ENCODE measurements around the gene VPS4B. TPM values are rescaled to one million over a fixed set of nuclear protein-coding genes. Genes with fewer than 3 reads are reported as not detected.

The VPS4B gene
- total and polyA plus RNA-seq, 2 donors (not counting 1 experiment from before 2014, with no cell fraction given), result 14.5 to 93.9 TPM

DNA sequence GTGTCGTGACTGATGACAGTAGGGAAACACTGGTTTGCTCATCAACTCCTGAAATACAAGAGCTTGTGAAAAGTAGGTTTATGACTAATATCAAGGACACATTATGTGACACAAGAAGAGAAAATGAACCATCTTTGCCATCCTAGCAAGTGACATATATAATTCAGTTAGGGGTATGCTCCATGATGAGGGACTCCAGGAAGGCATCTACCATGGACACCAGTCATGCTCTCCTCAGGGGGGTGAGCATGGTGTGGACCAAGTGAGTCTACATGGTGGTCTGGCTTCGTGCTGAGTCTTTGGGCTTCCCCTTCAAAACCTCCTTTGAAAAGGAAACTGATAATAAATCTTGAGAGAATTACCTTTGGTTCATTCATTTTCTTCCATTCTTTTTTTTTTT lies 42.8 kb upstream of the VPS4B start:
- ATAC-seq (ENCODE audit: low read depth) (no peak), DNase-seq (no peak)
- CTCF ChIA-PET, result no interaction called here
- H3K9me3 Mint-ChIP-seq (ENCODE audit: insufficient read depth), result no peaks in the 10 kb centered on the region
- H2AFZ ChIP-seq (ENCODE audit: insufficient read depth, low read depth, low read length, poor library complexity, severe bottlenecking), result no peak overlapping the region
- POLR2A ChIA-PET, result no interaction called here
- no peak overlapping the region for H3K9ac ChIP-seq (ENCODE audit: low read length)
- intact Hi-C loops (cut with micrococcal nuclease), result no loop called here
- no peaks in the 10 kb centered on the region for H4K20me1 ChIP-seq (ENCODE audit: control insufficient read depth, insufficient read depth, low read length, poor library complexity, severe bottlenecking)
- H3K4me1 Mint-ChIP-seq, result no peaks in the 10 kb centered on the region
- no peaks in the 10 kb centered on the region for H3K9me3 ChIP-seq (ENCODE audit: control extremely low read depth in 1 of 3, control insufficient read depth in 2 of 3, insufficient read depth in 1 of 3, low read length in 2 of 3)
- no peaks in the 10 kb centered on the region for H3K4me1 ChIP-seq (ENCODE audit: control insufficient read depth in 2 of 2, insufficient read depth in 2 of 2, low read length in 2 of 2)
- no peak overlapping the region for H3K4me3 ChIP-seq (ENCODE audit: control extremely low read depth in 1 of 5, extremely low read depth in 1 of 5, insufficient read depth in 1 of 5, low read depth in 2 of 5, low read length in 4 of 5)
- peaks cover 14% of the 10 kb centered on the region for H3K27me3 Mint-ChIP-seq
- H3K36me3 ChIP-seq (replicated peaks in 1 of 2; ENCODE audit: control extremely low read depth in 1 of 2, control insufficient read depth in 1 of 2, extremely low read depth in 1 of 2, insufficient read depth in 2 of 2, low read length in 1 of 2), result no peaks in the 10 kb centered on the region
- H3K4me3 Mint-ChIP-seq, result no peak overlapping the region
- no CpG with 5 or more reads among the region's 2 CpGs for WGBS (ENCODE audit: insufficient coverage)
- H3K4me2 ChIP-seq (replicated peaks; ENCODE audit: low read depth, low read length, poor library complexity, severe bottlenecking), result no peak overlapping the region
- H3K27ac Mint-ChIP-seq, result no peak overlapping the region
- H3K27me3 ChIP-seq (replicated peaks in 1 of 4; ENCODE audit: control extremely low read depth in 1 of 4, control insufficient read depth in 3 of 4, insufficient read depth in 4 of 4, low read length in 3 of 4), result peaks cover 0 to 13% (median 0%) of the 10 kb centered on the region in 4 experiments
- TF ChIP-seq, protein P1, sequence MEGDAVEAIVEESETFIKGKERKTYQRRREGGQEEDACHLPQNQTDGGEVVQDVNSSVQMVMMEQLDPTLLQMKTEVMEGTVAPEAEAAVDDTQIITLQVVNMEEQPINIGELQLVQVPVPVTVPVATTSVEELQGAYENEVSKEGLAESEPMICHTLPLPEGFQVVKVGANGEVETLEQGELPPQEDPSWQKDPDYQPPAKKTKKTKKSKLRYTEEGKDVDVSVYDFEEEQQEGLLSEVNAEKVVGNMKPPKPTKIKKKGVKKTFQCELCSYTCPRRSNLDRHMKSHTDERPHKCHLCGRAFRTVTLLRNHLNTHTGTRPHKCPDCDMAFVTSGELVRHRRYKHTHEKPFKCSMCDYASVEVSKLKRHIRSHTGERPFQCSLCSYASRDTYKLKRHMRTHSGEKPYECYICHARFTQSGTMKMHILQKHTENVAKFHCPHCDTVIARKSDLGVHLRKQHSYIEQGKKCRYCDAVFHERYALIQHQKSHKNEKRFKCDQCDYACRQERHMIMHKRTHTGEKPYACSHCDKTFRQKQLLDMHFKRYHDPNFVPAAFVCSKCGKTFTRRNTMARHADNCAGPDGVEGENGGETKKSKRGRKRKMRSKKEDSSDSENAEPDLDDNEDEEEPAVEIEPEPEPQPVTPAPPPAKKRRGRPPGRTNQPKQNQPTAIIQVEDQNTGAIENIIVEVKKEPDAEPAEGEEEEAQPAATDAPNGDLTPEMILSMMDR (IDR thresholded peaks at IDR 0.05), result no peak
- no peak overlapping the region for H3K27ac ChIP-seq (ENCODE audit: low read length in 2 of 2)
- H3K79me2 ChIP-seq (ENCODE audit: control insufficient read depth, insufficient read depth, low read length), result no peaks in the 10 kb centered on the region

- Histone ChIP-seq H3K4me2 (replicated peaks; ENCODE audit: low read depth, low read length, poor library complexity, severe bottlenecking) (no peak overlapping the region), H3K9me3 (ENCODE audit: control extremely low read depth in 1 of 3, control insufficient read depth in 2 of 3, insufficient read depth in 1 of 3, low read length in 2 of 3) (no peaks in the 10 kb centered on the region), H3K4me1 (ENCODE audit: control insufficient read depth in 2 of 2, insufficient read depth in 2 of 2, low read length in 2 of 2) (no peaks in the 10 kb centered on the region), H3K9ac (ENCODE audit: low read length) (no peak overlapping the region), H3K27ac (ENCODE audit: low read length in 2 of 2) (no peak overlapping the region), H3K4me3 (ENCODE audit: control extremely low read depth in 1 of 5, extremely low read depth in 1 of 5, insufficient read depth in 1 of 5, low read depth in 2 of 5, low read length in 4 of 5) (no peak overlapping the region), H3K36me3 (replicated peaks in 1 of 2; ENCODE audit: control extremely low read depth in 1 of 2, control insufficient read depth in 1 of 2, extremely low read depth in 1 of 2, insufficient read depth in 2 of 2, low read length in 1 of 2) (no peaks in the 10 kb centered on the region), H3K79me2 (ENCODE audit: control insufficient read depth, insufficient read depth, low read length) (no peaks in the 10 kb centered on the region), H4K20me1 (ENCODE audit: control insufficient read depth, insufficient read depth, low read length, poor library complexity, severe bottlenecking) (no peaks in the 10 kb centered on the region), H2AFZ (ENCODE audit: insufficient read depth, low read depth, low read length, poor library complexity, severe bottlenecking) (no peak overlapping the region), H3K27me3 (replicated peaks in 1 of 4; ENCODE audit: control extremely low read depth in 1 of 4, control insufficient read depth in 3 of 4, insufficient read depth in 4 of 4, low read length in 3 of 4) (peaks cover 0 to 13% (median 0%) of the 10 kb centered on the region in 4 experiments)
- DNase-seq, result no peak
- no peak overlapping the region for H3K4me3 Mint-ChIP-seq
- no CpG with 5 or more reads among the region's 2 CpGs for WGBS (ENCODE audit: insufficient coverage)
- ATAC-seq (ENCODE audit: low read depth), result no peak
- no peak for TF ChIP-seq EZH2 (IDR thresholded peaks at IDR 0.05; ENCODE audit: borderline replicate concordance, insufficient read depth, low read depth, low read length, poor library complexity, severe bottlenecking)
- TF ChIP-seq, protein P1 (IDR thresholded peaks at IDR 0.05), result no peak
- CTCF ChIA-PET, result no interaction called here
- POLR2A ChIA-PET, result interaction anchor here (0.6 kb wide), 1 partner anchor 23 kb away, joined by 3 read pairs; no protein-coding TSS in a partner anchor
- no peak overlapping the region for H3K27ac Mint-ChIP-seq
- H3K4me1 Mint-ChIP-seq, result no peaks in the 10 kb centered on the region
- no peaks in the 10 kb centered on the region for H3K9me3 Mint-ChIP-seq (ENCODE audit: insufficient read depth)
- intact Hi-C loops (cut with micrococcal nuclease), result no loop called here
- peaks cover 14% of the 10 kb centered on the region for H3K27me3 Mint-ChIP-seq
Measured at GRCh38 chr18:63464434-63464833, 42.2 kb upstream of the VPS4B start.
